Measurements from ENCODE around the gene MYH10.

Gene MYH10

GRCh38 chr17:8458128-8458527 is 172.4 kb downstream of the MYH10 start:
- no peak overlapping the region for H3K4me3 ChIP-seq (ENCODE audit: low read length)
- no peak for DNase-seq (ENCODE audit: low read depth)
- H3K4me1 ChIP-seq (ENCODE audit: control insufficient read depth, insufficient read depth, low read length) = peaks cover 10% of the 10 kb centered on the region
- no peaks in the 10 kb centered on the region for H3K27me3 ChIP-seq (replicated peaks; ENCODE audit: control insufficient read depth, insufficient read depth, low read length)
- H3K36me3 ChIP-seq (ENCODE audit: control insufficient read depth, insufficient read depth, low read length, severe bottlenecking) = peaks cover 98% of the 10 kb centered on the region
- H3K9me3 ChIP-seq (ENCODE audit: control insufficient read depth, low read length) = no peaks in the 10 kb centered on the region
- H3K9ac ChIP-seq (ENCODE audit: low read length) = no peak overlapping the region

GRCh38 chr17:8455665-8456209 is 174.8 kb downstream of the MYH10 start:
- H3K9me3 ChIP-seq (ENCODE audit: control insufficient read depth, low read length) = no peaks in the 10 kb centered on the region
- no peak for DNase-seq (ENCODE audit: low read depth)
- H3K4me1 ChIP-seq (ENCODE audit: control insufficient read depth, insufficient read depth, low read length) = no peaks in the 10 kb centered on the region
- H3K36me3 ChIP-seq (ENCODE audit: control insufficient read depth, insufficient read depth, low read length, severe bottlenecking) = peaks cover 98% of the 10 kb centered on the region
- H3K4me3 ChIP-seq (ENCODE audit: low read length) = no peak overlapping the region
- H3K9ac ChIP-seq (ENCODE audit: low read length) = no peak overlapping the region
- H3K27me3 ChIP-seq (replicated peaks; ENCODE audit: control insufficient read depth, insufficient read depth, low read length) = no peaks in the 10 kb centered on the region

GRCh38 chr17:8453326-8453725 is 177.2 kb downstream of the MYH10 start:
- Histone ChIP-seq H3K9me3 (ENCODE audit: control insufficient read depth, low read length) (no peaks in the 10 kb centered on the region), H3K4me1 (ENCODE audit: control insufficient read depth, insufficient read depth, low read length) (peaks cover 4% of the 10 kb centered on the region), H3K9ac (ENCODE audit: low read length) (no peak overlapping the region), H3K27me3 (replicated peaks; ENCODE audit: control insufficient read depth, insufficient read depth, low read length) (no peaks in the 10 kb centered on the region), H3K36me3 (ENCODE audit: control insufficient read depth, insufficient read depth, low read length, severe bottlenecking) (peaks cover 92% of the 10 kb centered on the region), H3K4me3 (ENCODE audit: low read length) (no peak overlapping the region)
- no peak for DNase-seq (ENCODE audit: low read depth)

DNA sequence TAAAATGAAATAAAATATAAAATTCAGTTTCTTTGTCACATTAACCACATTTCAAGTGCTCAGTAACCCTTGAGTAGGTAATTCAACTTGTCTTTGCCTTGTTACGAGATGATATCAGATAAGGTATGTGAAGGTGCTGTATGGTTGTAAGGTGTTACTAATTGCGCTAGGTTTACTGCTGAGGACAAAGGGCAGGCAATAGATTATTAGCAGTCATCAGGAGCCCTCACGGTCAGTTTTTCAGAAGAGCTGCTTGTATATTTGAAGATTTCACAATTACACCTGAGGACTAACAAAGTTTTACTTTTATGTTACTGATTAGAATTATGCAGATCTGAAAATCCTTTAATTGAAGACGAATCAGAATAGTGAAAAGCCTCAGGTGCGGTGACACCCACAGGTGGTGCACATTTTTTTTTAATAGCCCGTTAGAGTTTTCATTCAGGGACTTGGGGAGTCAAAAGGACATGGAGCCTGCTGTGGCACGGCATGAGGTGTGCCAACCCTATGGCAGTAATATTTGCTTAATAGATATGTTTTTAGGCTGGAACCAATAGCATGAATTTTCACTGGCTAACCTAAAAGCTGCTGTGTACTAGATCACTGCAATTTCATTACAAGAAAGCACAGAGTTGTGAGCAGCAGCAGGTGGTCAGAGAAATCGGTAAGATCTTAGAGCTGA is 178.5 kb downstream of the MYH10 start:
- Histone ChIP-seq H3K4me3 (ENCODE audit: low read length) (no peak overlapping the region), H3K36me3 (ENCODE audit: control insufficient read depth, insufficient read depth, low read length, severe bottlenecking) (peaks cover 91% of the 10 kb centered on the region), H3K9ac (ENCODE audit: low read length) (no peak overlapping the region), H3K4me1 (ENCODE audit: control insufficient read depth, insufficient read depth, low read length) (peaks cover 8% of the 10 kb centered on the region), H3K27me3 (replicated peaks; ENCODE audit: control insufficient read depth, insufficient read depth, low read length) (no peaks in the 10 kb centered on the region), H3K9me3 (ENCODE audit: control insufficient read depth, low read length) (no peaks in the 10 kb centered on the region)
- DNase-seq (ENCODE audit: low read depth) = no peak

GRCh38 chr17:8448310-8448709 is 182.2 kb downstream of the MYH10 start:
- H3K9ac ChIP-seq (ENCODE audit: low read length) = no peak overlapping the region
- H3K36me3 ChIP-seq (ENCODE audit: control insufficient read depth, insufficient read depth, low read length, severe bottlenecking) = peaks cover 88% of the 10 kb centered on the region
- DNase-seq (ENCODE audit: low read depth) = no peak

GRCh38 chr17:8447799-8448198 is 182.7 kb downstream of the MYH10 start:
- no peak for DNase-seq (ENCODE audit: low read depth)
- Histone ChIP-seq H3K4me1 (ENCODE audit: control insufficient read depth, insufficient read depth, low read length) (peaks cover 8% of the 10 kb centered on the region), H3K36me3 (ENCODE audit: control insufficient read depth, insufficient read depth, low read length, severe bottlenecking) (peaks cover 83% of the 10 kb centered on the region), H3K9ac (ENCODE audit: low read length) (no peak overlapping the region), H3K9me3 (ENCODE audit: control insufficient read depth, low read length) (no peaks in the 10 kb centered on the region), H3K27me3 (replicated peaks; ENCODE audit: control insufficient read depth, insufficient read depth, low read length) (no peaks in the 10 kb centered on the region), H3K4me3 (ENCODE audit: low read length) (no peak overlapping the region)

More at GRCh38 chr17:8448310-8448709, 182.2 kb downstream of the MYH10 start:
- Histone ChIP-seq H3K27me3 (replicated peaks; ENCODE audit: control insufficient read depth, insufficient read depth, low read length) (no peaks in the 10 kb centered on the region), H3K4me1 (ENCODE audit: control insufficient read depth, insufficient read depth, low read length) (peaks cover 8% of the 10 kb centered on the region), H3K4me3 (ENCODE audit: low read length) (no peak overlapping the region), H3K9me3 (ENCODE audit: control insufficient read depth, low read length) (no peaks in the 10 kb centered on the region)

DNA sequence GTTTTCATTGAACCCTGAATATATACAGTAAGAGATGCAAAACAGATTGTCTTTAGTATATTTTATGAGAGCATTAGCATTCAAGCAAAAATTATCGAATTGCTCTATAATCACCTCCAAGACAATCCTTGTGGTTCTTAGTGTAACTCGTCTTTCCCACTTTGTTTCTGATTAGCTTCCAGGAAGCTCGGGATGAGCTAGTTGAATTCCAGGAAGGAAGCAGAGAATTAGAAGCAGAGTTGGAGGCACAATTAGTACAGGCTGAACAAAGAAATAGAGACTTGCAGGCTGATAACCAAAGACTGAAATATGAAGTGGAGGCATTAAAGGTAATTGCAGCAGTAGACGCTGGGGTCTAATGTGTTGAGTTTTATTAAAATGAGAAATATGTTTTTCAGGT is 185.0 kb downstream of the MYH10 start:
- H3K36me3 ChIP-seq (ENCODE audit: control insufficient read depth, insufficient read depth, low read length, severe bottlenecking) = peaks cover 68% of the 10 kb centered on the region
- DNase-seq (ENCODE audit: low read depth) = no peak
- peaks cover 8% of the 10 kb centered on the region for H3K4me1 ChIP-seq (ENCODE audit: control insufficient read depth, insufficient read depth, low read length)

GRCh38 chr17:8444494-8444893 is 186.0 kb downstream of the MYH10 start:
- Histone ChIP-seq H3K27me3 (replicated peaks; ENCODE audit: control insufficient read depth, insufficient read depth, low read length) (no peaks in the 10 kb centered on the region), H3K4me1 (ENCODE audit: control insufficient read depth, insufficient read depth, low read length) (peaks cover 8% of the 10 kb centered on the region), H3K9ac (ENCODE audit: low read length) (no peak overlapping the region), H3K4me3 (ENCODE audit: low read length) (no peak overlapping the region), H3K9me3 (ENCODE audit: control insufficient read depth, low read length) (no peaks in the 10 kb centered on the region), H3K36me3 (ENCODE audit: control insufficient read depth, insufficient read depth, low read length, severe bottlenecking) (peaks cover 72% of the 10 kb centered on the region)
- DNase-seq (ENCODE audit: low read depth) = no peak

More for the DNA sequence above, 185.0 kb downstream of the MYH10 start:
- no peak overlapping the region for H3K9ac ChIP-seq (ENCODE audit: low read length)
- H3K4me3 ChIP-seq (ENCODE audit: low read length) = no peak overlapping the region
- no peaks in the 10 kb centered on the region for H3K9me3 ChIP-seq (ENCODE audit: control insufficient read depth, low read length)
- no peaks in the 10 kb centered on the region for H3K27me3 ChIP-seq (replicated peaks; ENCODE audit: control insufficient read depth, insufficient read depth, low read length)

DNA sequence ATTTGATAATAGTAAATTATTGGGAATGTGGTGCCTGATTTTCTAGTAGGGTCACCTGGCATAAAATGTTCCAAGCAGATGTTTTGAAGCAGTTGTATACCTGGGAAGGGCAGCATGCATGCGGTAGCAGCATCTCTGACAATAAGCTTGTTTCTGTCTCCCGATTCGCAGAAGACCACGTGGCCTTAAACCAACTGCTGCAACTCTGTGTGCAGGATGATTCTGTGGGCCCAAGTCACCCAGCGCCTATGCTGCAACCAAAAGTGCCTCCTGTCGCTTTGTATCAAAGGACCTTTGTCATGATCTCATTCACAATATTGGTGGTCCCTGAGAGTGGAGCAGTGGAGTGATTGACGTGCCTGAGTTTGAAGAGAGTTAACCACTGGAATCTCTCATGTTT is 186.8 kb downstream of the MYH10 start:
- DNase-seq (ENCODE audit: low read depth) = no peak
- Histone ChIP-seq H3K27me3 (replicated peaks; ENCODE audit: control insufficient read depth, insufficient read depth, low read length) (no peaks in the 10 kb centered on the region), H3K9me3 (ENCODE audit: control insufficient read depth, low read length) (no peaks in the 10 kb centered on the region), H3K36me3 (ENCODE audit: control insufficient read depth, insufficient read depth, low read length, severe bottlenecking) (peaks cover 67% of the 10 kb centered on the region), H3K9ac (ENCODE audit: low read length) (no peak overlapping the region), H3K4me3 (ENCODE audit: low read length) (no peak overlapping the region), H3K4me1 (ENCODE audit: control insufficient read depth, insufficient read depth, low read length) (peaks cover 8% of the 10 kb centered on the region)

DNA sequence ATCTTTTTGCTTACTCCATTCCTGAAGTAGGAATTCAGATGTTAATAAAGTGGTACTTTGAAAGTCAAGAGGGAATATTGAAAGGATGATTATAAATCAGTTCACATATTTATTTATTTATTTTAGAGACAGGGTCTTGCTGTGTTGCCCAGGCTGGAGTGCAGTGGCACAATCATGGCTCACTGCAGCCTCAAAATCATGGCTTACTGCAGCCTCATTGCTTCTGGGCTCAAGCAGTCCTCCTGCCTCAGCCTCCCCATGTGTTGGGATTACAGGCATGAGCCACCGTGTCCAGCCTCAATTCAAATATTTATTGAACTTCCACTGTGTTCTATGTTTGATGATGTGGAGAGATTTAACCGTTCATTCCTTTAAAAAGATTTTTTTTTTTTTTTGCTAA is 188.2 kb downstream of the MYH10 start:
- Histone ChIP-seq H3K4me3 (ENCODE audit: low read length) (no peak overlapping the region), H3K9me3 (ENCODE audit: control insufficient read depth, low read length) (no peaks in the 10 kb centered on the region), H3K36me3 (ENCODE audit: control insufficient read depth, insufficient read depth, low read length, severe bottlenecking) (peaks cover 57% of the 10 kb centered on the region), H3K9ac (ENCODE audit: low read length) (no peak overlapping the region), H3K27me3 (replicated peaks; ENCODE audit: control insufficient read depth, insufficient read depth, low read length) (no peaks in the 10 kb centered on the region), H3K4me1 (ENCODE audit: control insufficient read depth, insufficient read depth, low read length) (no peaks in the 10 kb centered on the region)
- no peak for DNase-seq (ENCODE audit: low read depth)

DNA sequence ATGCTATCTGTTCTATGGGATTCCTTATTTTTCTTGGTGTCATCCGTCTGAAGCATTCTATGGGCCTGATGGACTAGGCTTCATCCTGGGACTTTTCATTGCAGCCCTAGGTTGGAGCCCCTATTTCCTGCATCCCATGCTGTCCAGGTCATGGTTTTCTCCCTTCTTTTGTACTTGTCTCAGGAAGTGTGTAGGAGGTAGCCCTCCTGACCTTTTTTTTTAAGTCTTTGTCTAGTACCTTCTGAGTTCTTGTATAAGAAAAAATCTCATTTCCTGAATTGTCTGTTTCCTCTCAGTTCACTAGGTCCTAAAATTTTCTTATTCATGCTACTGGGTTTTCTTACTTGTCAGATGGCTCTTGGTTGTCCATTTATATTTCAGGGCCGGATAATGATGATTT is 188.8 kb downstream of the MYH10 start:
- Histone ChIP-seq H3K4me1 (ENCODE audit: control insufficient read depth, insufficient read depth, low read length) (no peaks in the 10 kb centered on the region), H3K4me3 (ENCODE audit: low read length) (no peak overlapping the region), H3K9ac (ENCODE audit: low read length) (no peak overlapping the region), H3K9me3 (ENCODE audit: control insufficient read depth, low read length) (no peaks in the 10 kb centered on the region), H3K27me3 (replicated peaks; ENCODE audit: control insufficient read depth, insufficient read depth, low read length) (no peaks in the 10 kb centered on the region), H3K36me3 (ENCODE audit: control insufficient read depth, insufficient read depth, low read length, severe bottlenecking) (peaks cover 51% of the 10 kb centered on the region)
- DNase-seq (ENCODE audit: low read depth) = no peak

DNA sequence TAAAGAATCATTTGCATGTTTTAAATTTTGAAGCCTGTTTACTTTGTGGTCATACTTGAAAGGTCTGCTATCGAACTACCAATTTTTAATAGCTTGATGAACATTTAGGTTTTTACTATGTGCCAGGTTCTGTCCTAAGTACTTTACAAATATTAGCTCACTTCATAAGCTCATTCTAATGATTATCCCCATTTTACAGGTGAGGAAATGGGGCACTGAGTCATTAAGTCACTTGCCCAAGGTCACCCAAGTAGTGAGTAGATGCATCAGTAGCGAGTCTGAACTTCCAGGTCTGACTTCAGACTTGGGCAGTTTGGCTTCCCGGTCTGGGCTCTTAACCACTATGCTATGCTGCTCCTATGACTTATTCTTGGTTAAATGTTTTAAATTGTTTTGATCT is 190.8 kb downstream of the MYH10 start:
- Histone ChIP-seq H3K4me3 (ENCODE audit: low read length) (no peak overlapping the region), H3K4me1 (ENCODE audit: control insufficient read depth, insufficient read depth, low read length) (peaks cover 4% of the 10 kb centered on the region), H3K9me3 (ENCODE audit: control insufficient read depth, low read length) (no peaks in the 10 kb centered on the region), H3K9ac (ENCODE audit: low read length) (no peak overlapping the region), H3K27me3 (replicated peaks; ENCODE audit: control insufficient read depth, insufficient read depth, low read length) (no peaks in the 10 kb centered on the region), H3K36me3 (ENCODE audit: control insufficient read depth, insufficient read depth, low read length, severe bottlenecking) (peaks cover 31% of the 10 kb centered on the region)
- DNase-seq (ENCODE audit: low read depth) = no peak
